Activated CD4-positive, alpha-beta T cell treated with anti-CD3 and anti-CD28 coated beads, Interleukin-2, Interleukin-4, amounts not matched to agents 100 ng/mL and 50 ng/mL, durations not matched to agents 16 hours and 8 hours (primary cell): ENCODE measurements around the gene SAG.

ENCODE experiments used
- DNase-seq: peaks from one replicate; pipeline ENCODE4 v3.0.0-alpha.2; 2020; ENCODE audit warnings: low spot score

The SAG gene

GRCh38 chr2:233288663-233289062, 19.0 kb upstream of the SAG start:
- no peak for DNase-seq

- DNase-seq, result no peak
Measured at GRCh38 chr2:233289648-233290047, 18.0 kb upstream of the SAG start.

- DNase-seq, result no peak
Measured at GRCh38 chr2:233290051-233290845, 17.4 kb upstream of the SAG start.

GRCh38 chr2:233295891-233296290, 11.7 kb upstream of the SAG start:
- no peak for DNase-seq

GRCh38 chr2:233297076-233297475, 10.5 kb upstream of the SAG start:
- DNase-seq, result no peak

- DNase-seq, result no peak
Measured at GRCh38 chr2:233300401-233300800, 7.2 kb upstream of the SAG start.

- no peak for DNase-seq
Measured at GRCh38 chr2:233301248-233301647, 6.4 kb upstream of the SAG start.

GRCh38 chr2:233301811-233302210, 5.8 kb upstream of the SAG start:
- DNase-seq, result no peak

GRCh38 chr2:233303252-233303651, 4.4 kb upstream of the SAG start:
- DNase-seq, result no peak

GRCh38 chr2:233311241-233311926, 3.8 kb downstream of the SAG start:
- no peak for DNase-seq

GRCh38 chr2:233312874-233313273, 5.3 kb downstream of the SAG start:
- no peak for DNase-seq

- DNase-seq, result no peak
Measured at GRCh38 chr2:233314180-233314925, 6.7 kb downstream of the SAG start.

GRCh38 chr2:233317196-233317943, 9.8 kb downstream of the SAG start:
- DNase-seq, result no peak

GRCh38 chr2:233319256-233319655, 11.6 kb downstream of the SAG start:
- DNase-seq, result no peak

- no peak for DNase-seq
Measured at GRCh38 chr2:233320470-233320869, 12.9 kb downstream of the SAG start.

- DNase-seq, result no peak
Measured at GRCh38 chr2:233321166-233321565, 13.6 kb downstream of the SAG start.

- DNase-seq, result no peak
Measured at GRCh38 chr2:233323851-233324250, 16.2 kb downstream of the SAG start.

GRCh38 chr2:233325256-233325655, 17.6 kb downstream of the SAG start:
- DNase-seq, result no peak

- DNase-seq, result no peak
Measured at GRCh38 chr2:233325814-233326213, 18.2 kb downstream of the SAG start.

- no peak for DNase-seq
Measured at GRCh38 chr2:233326500-233326899, 18.9 kb downstream of the SAG start.

GRCh38 chr2:233328922-233329321, 21.3 kb downstream of the SAG start:
- DNase-seq, result no peak

- DNase-seq, result no peak
Measured at GRCh38 chr2:233329489-233330135, 22.0 kb downstream of the SAG start.
